IMR-90 (cell line): ENCODE measurements around the gene MYD88. TPM values are rescaled to one million over a fixed set of nuclear protein-coding genes. Genes with fewer than 3 reads are reported as not detected.

ENCODE experiments used
- ATAC-seq: fragments of 200-7000 bp; cut with Tn5 transposase; 2 replicates; pipeline ENCODE4 v1.9.1; 2020; ENCODE audit warnings: low read depth, mild to moderate bottlenecking, moderate library complexity
- BruUV-seq: library from RNA; stranded (reverse); fragments of 400-500 nt; replicated peaks from 2 replicates; lab custom pipeline; 2021; lab: Mats Ljungman, UMichigan
- CTCF ChIA-PET: fragments of 300-600 bp; formaldehyde crosslinking; extraction: SDS; loops from one replicate; lab custom pipeline; 2021; ENCODE audit warnings: antibody characterized with exemption; lab: Yijun Ruan, JAX
- POLR2A ChIA-PET: fragments of 300-600 bp; sonication (Branson Sonifier 250); formaldehyde crosslinking; loops from one replicate; lab custom pipeline; 2022; ENCODE audit warnings: antibody characterized with exemption; ENCODE audit not compliant: unreplicated experiment; lab: Charles Lee
- DNase-seq: peaks from one replicate; pipeline ENCODE4 v3.0.0; 2013
- H2AFZ ChIP-seq: replicated peaks from 2 replicates; pipeline ENCODE3; 2013; ENCODE audit warnings: low read length, mild to moderate bottlenecking; ENCODE audit not compliant: poor library complexity
- H2AK5ac ChIP-seq: 2 replicates; pipeline ENCODE4 v1.6.1; 2013; ENCODE audit warnings: low read depth, low read length, inconsistent platforms
- H2AK9ac ChIP-seq: replicated peaks from 2 replicates; pipeline ENCODE3; 2013; ENCODE audit warnings: mild to moderate bottlenecking, low read depth, low read length, moderate library complexity; ENCODE audit not compliant: poor library complexity
- H2BK120ac ChIP-seq: 2 replicates; pipeline ENCODE4 v1.6.1; 2013; ENCODE audit warnings: low read depth, low read length, inconsistent platforms
- H2BK15ac ChIP-seq: 3 replicates; pipeline ENCODE4 v1.6.1; 2013; ENCODE audit warnings: low read depth, low read length, inconsistent platforms
- H2BK20ac ChIP-seq: 2 replicates; pipeline ENCODE4 v1.6.1; 2013; ENCODE audit warnings: low read depth, mild to moderate bottlenecking, inconsistent platforms, low read length, moderate library complexity
- H2BK5ac ChIP-seq: 2 replicates; pipeline ENCODE4 v1.6.1; 2013; ENCODE audit warnings: mild to moderate bottlenecking, low read depth, low read length, inconsistent platforms; ENCODE audit not compliant: poor library complexity, severe bottlenecking
- H3K14ac ChIP-seq: replicated peaks from 2 replicates; pipeline ENCODE4 v1.6.1; 2013; ENCODE audit warnings: low read depth, low read length, inconsistent platforms
- H3K18ac ChIP-seq: 2 replicates; pipeline ENCODE4 v1.6.1; 2013; ENCODE audit warnings: low read depth, low read length, control low read depth
- H3K23ac ChIP-seq: 2 replicates; pipeline ENCODE4 v1.6.1; 2013; ENCODE audit warnings: low read depth, low read length, inconsistent platforms
- H3K27ac ChIP-seq: 2 replicates; pipeline ENCODE4 v1.5.1; 2013; ENCODE audit warnings: mild to moderate bottlenecking, control low read depth, low read length; ENCODE audit not compliant: insufficient read depth
- H3K27me3 ChIP-seq: 2 replicates; pipeline ENCODE4 v1.6.1; 2013; ENCODE audit warnings: low read length; ENCODE audit not compliant: control insufficient read depth, insufficient read depth
- H3K36me3 ChIP-seq: 2 replicates; pipeline ENCODE4 v1.6.1; 2013; ENCODE audit warnings: low read length, mixed read lengths; ENCODE audit not compliant: control insufficient read depth, insufficient read depth
- H3K4ac ChIP-seq: 2 replicates; pipeline ENCODE4 v1.6.1; 2013; ENCODE audit warnings: low read depth, low read length, inconsistent platforms
- H3K4me1 ChIP-seq: 2 replicates; pipeline ENCODE4 v1.6.1; 2013; ENCODE audit warnings: low read length, mixed read lengths; ENCODE audit not compliant: control insufficient read depth, insufficient read depth
- H3K4me2 ChIP-seq: 2 replicates; pipeline ENCODE4 v1.6.1; 2013; ENCODE audit warnings: low read depth, mild to moderate bottlenecking, control low read depth, low read length, moderate library complexity
- H3K4me3 ChIP-seq: 2 replicates; pipeline ENCODE4 v1.5.1; 2013; ENCODE audit warnings: low read depth, mild to moderate bottlenecking, control low read depth, low read length, moderate library complexity; ENCODE audit not compliant: insufficient read depth
- H3K56ac ChIP-seq: 2 replicates; pipeline ENCODE4 v1.6.1; 2013; ENCODE audit warnings: low read length, inconsistent platforms; ENCODE audit not compliant: insufficient read depth; ENCODE audit errors: extremely low read depth
- H3K79me1 ChIP-seq, 2 experiments: 2 replicates each; pipeline ENCODE4 v1.6.1; 2013; ENCODE audit warnings: low read length in 2 of 2, inconsistent platforms in 1 of 2, low read depth in 1 of 2
- H3K9ac ChIP-seq: 2 replicates; pipeline ENCODE4 v1.6.1; 2013; ENCODE audit warnings: low read depth, low read length, control low read depth
- H3K9me1 ChIP-seq: 2 replicates; pipeline ENCODE4 v1.6.1; 2013; ENCODE audit warnings: low read length, inconsistent platforms; ENCODE audit not compliant: insufficient read depth
- H3K9me3 ChIP-seq: 2 replicates; pipeline ENCODE4 v1.6.1; 2013; ENCODE audit warnings: low read length; ENCODE audit not compliant: control insufficient read depth, insufficient read depth
- H4K20me1 ChIP-seq: 2 replicates; pipeline ENCODE4 v1.6.1; 2013; ENCODE audit warnings: low read length, inconsistent platforms; ENCODE audit not compliant: insufficient read depth
- H4K5ac ChIP-seq: 2 replicates; pipeline ENCODE4 v1.6.1; 2013; ENCODE audit warnings: mild to moderate bottlenecking, low read depth, low read length, control low read depth
- H4K8ac ChIP-seq, 2 experiments: 2 replicates each; pipeline ENCODE4 v1.6.1; 2013; ENCODE audit warnings: low read depth in 2 of 2, low read length in 2 of 2, control low read depth in 1 of 2, inconsistent platforms in 1 of 2
- H4K91ac ChIP-seq: 2 replicates; pipeline ENCODE4 v1.6.1; 2013; ENCODE audit warnings: low read depth, low read length, inconsistent platforms; ENCODE audit not compliant: insufficient read depth
- CTCF ChIP-seq: conservative IDR thresholded peaks from 2 replicates; pipeline ENCODE4 v1.5.1; 2012; ENCODE audit warnings: mild to moderate bottlenecking, low read depth, low read length, improper control_type of control experiment
- FOS ChIP-seq: fragments of 150-350 bp; IDR thresholded peaks from 2 replicates; pipeline ENCODE4 v1.6.1; 2016; ENCODE audit warnings: low read depth, low read length
- USF2 ChIP-seq: fragments of 150-350 bp; IDR thresholded peaks from 2 replicates; pipeline ENCODE4 v1.6.1; 2017; ENCODE audit warnings: mild to moderate bottlenecking, antibody characterized with exemption, low read length, low read depth
- WGBS, 2 experiments: methylation state at CpG; one replicate each; pipeline versions ENCODE4 v1.1.5 to v1.1.7; 2013; ENCODE audit warnings: missing lambda C conversion rate in 2 of 2; ENCODE audit not compliant: insufficient read length in 1 of 2; ENCODE audit errors: extremely low coverage in 2 of 2; 5-methylcytosine and 5-hydroxymethylcytosine counted together
- dilution Hi-C: fragments of 300-500 bp; cut with HindIII; formaldehyde crosslinking; loops from one replicate; pipeline ENCODE4 v1.14.3; 2018; ENCODE audit warnings: low sequenced_read_pairs; ENCODE audit not compliant: unreplicated experiment
- in situ Hi-C: fragments of 300-500 bp; cut with MboI; formaldehyde crosslinking; loops from 3 replicates; pipeline ENCODE4 v1.14.3; 2019; ENCODE audit warnings: low sequenced_read_pairs, inconsistent platforms, mixed read lengths
- intact Hi-C: fragments of 100-400 bp; cut with micrococcal nuclease; formaldehyde crosslinking; loops from 2 replicates; pipeline ENCODE4 v1.10.0; 2022
- polyA plus RNA-seq, 3 experiments: library from polyadenylated mRNA; depleted of rRNA; stranded (reverse); fragments of >200 nt; gene quantifications; 2 replicates each; pipeline ENCODE4 v1.2.3, GENCODE V29; 2012; ENCODE audit warnings: low replicate concordance in 1 of 3
- total RNA-seq: library from RNA; depleted of rRNA; stranded (reverse); fragments of >200 nt; gene quantifications from 2 replicates; pipeline ENCODE4 v1.2.3, GENCODE V29; 2012

The MYD88 gene
- total and polyA plus RNA-seq, 2 of the 4 experiments (the other 2 are of a cell fraction) = 9.3 to 39.8 TPM

- H2BK15ac ChIP-seq = no peak overlapping the region
- no peak overlapping the region for H3K4me3 ChIP-seq
- ChIA-PET CTCF (no interaction called here), POLR2A (no interaction called here)
- no peaks in the 10 kb centered on the region for H3K9me3 ChIP-seq
- no peak overlapping the region for H2AK9ac ChIP-seq
- no peak overlapping the region for H4K5ac ChIP-seq
- H2AK5ac ChIP-seq = no peak overlapping the region
- 40% methylated on average over 1 of the region's 2 CpGs; no CpG with 5 or more reads in 1 of the 2 experiments for WGBS, 2 experiments
- no peak overlapping the region for H3K14ac ChIP-seq
- no peak overlapping the region for H3K18ac ChIP-seq
- dilution Hi-C loops (no loop called here), in situ Hi-C loops (no loop called here), intact Hi-C loops (loop anchor here (5.0 kb wide), 1 partner anchor 35 kb away; no protein-coding TSS in a partner anchor)
- peaks cover 2% of the 10 kb centered on the region; the same call in 1 of the 2 replicates for H3K36me3 ChIP-seq
- TF ChIP-seq CTCF (no peak), FOS (no peak), USF2 (no peak)
- peaks cover 73% of the 10 kb centered on the region for H4K20me1 ChIP-seq
- no peak overlapping the region for H2BK5ac ChIP-seq
- DNase-seq = peak; percentile 13
- H4K8ac ChIP-seq = no peak overlapping the region; a peak in 1 of 4 replicates
- peaks cover 0 to 55% of the 10 kb centered on the region in 2 experiments; a peak in 3 of 4 replicates for H3K79me1 ChIP-seq
- ATAC-seq = peak; percentile 52
- no peak overlapping the region for H3K4ac ChIP-seq
- H2AFZ ChIP-seq = no peak overlapping the region
- no peak overlapping the region for H3K4me2 ChIP-seq
- peaks cover 14% of the 10 kb centered on the region for H3K4me1 ChIP-seq
- H3K9ac ChIP-seq = no peak overlapping the region
- no peaks in the 10 kb centered on the region for H3K27me3 ChIP-seq
- no peak overlapping the region for H3K27ac ChIP-seq
- BruUV-seq = no TSS peak
- peaks cover 22% of the 10 kb centered on the region for H3K9me1 ChIP-seq
- no peak overlapping the region for H3K56ac ChIP-seq
- H2BK20ac ChIP-seq = no peak overlapping the region
- no peak overlapping the region for H4K91ac ChIP-seq
- H2BK120ac ChIP-seq = no peak overlapping the region
- H3K23ac ChIP-seq = peak overlapping the region; percentile 14; the same call in 1 of the 2 replicates
Observed at GRCh38 chr3:38177181-38177580, 38.7 kb downstream of the MYD88 start.
